HEK293 (cell line): ENCODE measurements around the gene CEP20.

ENCODE experiments used
- CTCF ChIP-seq: fragments of 450-650 bp; formaldehyde crosslinking; IDR thresholded peaks from 2 replicates; pipeline ENCODE4 v1.5.1; 2016; ENCODE audit warnings: missing biosample characterization, missing genetic modification characterization
- ELK4 ChIP-seq: IDR thresholded peaks from 2 replicates; pipeline ENCODE4 v1.6.1; 2011; ENCODE audit warnings: mild to moderate bottlenecking, low read depth, low read length, borderline replicate concordance
- REST ChIP-seq: fragments of 450-650 bp; formaldehyde crosslinking; IDR thresholded peaks from 2 replicates; pipeline ENCODE4 v1.5.1; 2016; ENCODE audit warnings: missing biosample characterization, missing genetic modification characterization
- SP7 ChIP-seq: fragments of 450-650 bp; formaldehyde crosslinking; IDR thresholded peaks from 2 replicates; pipeline ENCODE4 v1.5.1; 2016; ENCODE audit warnings: missing biosample characterization, missing genetic modification characterization
- TSHZ1 ChIP-seq: fragments of 450-650 bp; formaldehyde crosslinking; IDR thresholded peaks from 2 replicates; pipeline ENCODE4 v1.5.1; 2016; ENCODE audit warnings: missing biosample characterization, missing genetic modification characterization, borderline replicate concordance
- ZNF138 ChIP-seq: fragments of 450-650 bp; formaldehyde crosslinking; IDR thresholded peaks from 2 replicates; pipeline ENCODE4 v1.5.1; 2016; ENCODE audit warnings: missing biosample characterization, missing genetic modification characterization, borderline replicate concordance
- ZNF174 ChIP-seq: fragments of 450-650 bp; formaldehyde crosslinking; IDR thresholded peaks from 2 replicates; pipeline ENCODE4 v1.5.0; 2017; ENCODE audit warnings: missing biosample characterization, mild to moderate bottlenecking, missing genetic modification characterization
- ZNF335 ChIP-seq: fragments of 450-650 bp; formaldehyde crosslinking; conservative IDR thresholded peaks from 2 replicates; pipeline ENCODE4 v1.5.1; 2016; ENCODE audit warnings: missing biosample characterization, missing genetic modification characterization
- ZNF776 ChIP-seq: fragments of 450-650 bp; formaldehyde crosslinking; IDR thresholded peaks from 2 replicates; pipeline ENCODE4 v1.5.0; 2017; ENCODE audit warnings: missing biosample characterization, missing genetic modification characterization, borderline replicate concordance
- TF ChIP-seq, protein P1 (sequence below): fragments of 450-650 bp; formaldehyde crosslinking; IDR thresholded peaks from 2 replicates; pipeline ENCODE4; 2016; ENCODE audit warnings: missing biosample characterization, missing genetic modification characterization

- no peak for TF ChIP-seq SP7 (tag by site-specific recombination)
- no peak for TF ChIP-seq ZNF138 (tag by site-specific recombination)
- TF ChIP-seq CTCF (tag by site-specific recombination), result no peak
- TF ChIP-seq ZNF174, result no peak
- TF ChIP-seq ZNF776 (tag by site-specific recombination), result no peak
- TF ChIP-seq REST, result no peak
- no peak for TF ChIP-seq ZNF335
- TF ChIP-seq, protein P1, sequence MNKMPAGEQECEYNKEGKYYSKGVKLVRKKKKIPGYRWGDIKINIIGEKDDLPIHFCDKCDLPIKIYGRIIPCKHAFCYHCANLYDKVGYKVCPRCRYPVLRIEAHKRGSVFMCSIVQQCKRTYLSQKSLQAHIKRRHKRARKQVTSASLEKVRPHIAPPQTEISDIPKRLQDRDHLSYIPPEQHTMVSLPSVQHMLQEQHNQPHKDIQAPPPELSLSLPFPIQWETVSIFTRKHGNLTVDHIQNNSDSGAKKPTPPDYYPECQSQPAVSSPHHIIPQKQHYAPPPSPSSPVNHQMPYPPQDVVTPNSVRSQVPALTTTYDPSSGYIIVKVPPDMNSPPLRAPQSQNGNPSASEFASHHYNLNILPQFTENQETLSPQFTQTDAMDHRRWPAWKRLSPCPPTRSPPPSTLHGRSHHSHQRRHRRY, result no peak
- TF ChIP-seq ELK4, result no peak
- no peak for TF ChIP-seq TSHZ1 (tag by site-specific recombination)
Observed at GRCh38 chr16:15853021-15853420, 35.4 kb downstream of the CEP20 start.
